ENCODE measurements around the gene NCKIPSD.
A peak's percentile ranks its signal among the peaks of the same experiment; 100 is the strongest.

Gene NCKIPSD

GRCh38 chr3:48647714-48648113, 38.0 kb downstream of the NCKIPSD start:
- DNase-seq (ENCODE audit: low read depth) = no peak

- no peak for DNase-seq (ENCODE audit: low read depth)
Measured at GRCh38 chr3:48644898-48645760, 40.6 kb downstream of the NCKIPSD start.

- no peak for DNase-seq (ENCODE audit: low read depth)
Measured at GRCh38 chr3:48642605-48643004, 43.1 kb downstream of the NCKIPSD start.

GRCh38 chr3:48641396-48641795, 44.3 kb downstream of the NCKIPSD start:
- no peak for DNase-seq (ENCODE audit: low read depth)

- DNase-seq (ENCODE audit: low read depth) = no peak
Measured at GRCh38 chr3:48639944-48640606, 45.6 kb downstream of the NCKIPSD start.

- no peak for DNase-seq (ENCODE audit: low read depth)
Measured at GRCh38 chr3:48637305-48637704, 48.4 kb downstream of the NCKIPSD start.

- no peak for DNase-seq (ENCODE audit: low read depth)
Measured at GRCh38 chr3:48636149-48636655, 49.5 kb downstream of the NCKIPSD start.

GRCh38 chr3:48635222-48636021, 50.3 kb downstream of the NCKIPSD start, which contains the start of gene SLC26A6:
Gene SLC26A6, minus strand, starts transcription at chr3:48635461. Its CDS starts 68 bp downstream, at chr3:48635393.
- DNase-seq (ENCODE audit: low read depth) = peak; percentile 88

- peak; percentile 32 for DNase-seq (ENCODE audit: low read depth)
Measured at GRCh38 chr3:48634661-48635221, 51.0 kb downstream of the NCKIPSD start.

GRCh38 chr3:48633743-48634142, 52.0 kb downstream of the NCKIPSD start:
- no peak for DNase-seq (ENCODE audit: low read depth)

- DNase-seq (ENCODE audit: low read depth) = no peak
Measured at GRCh38 chr3:48633256-48633655, 52.5 kb downstream of the NCKIPSD start.

- DNase-seq (ENCODE audit: low read depth) = no peak
Measured at GRCh38 chr3:48631516-48632448, 53.9 kb downstream of the NCKIPSD start.

- no peak for DNase-seq (ENCODE audit: low read depth)
Measured at GRCh38 chr3:48630833-48631232, 54.9 kb downstream of the NCKIPSD start.

- no peak for DNase-seq (ENCODE audit: low read depth)
Measured at GRCh38 chr3:48630407-48630806, 55.3 kb downstream of the NCKIPSD start.

- no peak for DNase-seq (ENCODE audit: low read depth)
Measured at GRCh38 chr3:48629894-48630293, 55.8 kb downstream of the NCKIPSD start.

- DNase-seq (ENCODE audit: low read depth) = no peak
Measured at GRCh38 chr3:48628277-48629017, 57.3 kb downstream of the NCKIPSD start.

GRCh38 chr3:48625600-48625999, 60.1 kb downstream of the NCKIPSD start:
- no peak for DNase-seq (ENCODE audit: low read depth)

- DNase-seq (ENCODE audit: low read depth) = no peak
Measured at GRCh38 chr3:48624767-48625166, 60.9 kb downstream of the NCKIPSD start.

- DNase-seq (ENCODE audit: low read depth) = no peak
Measured at GRCh38 chr3:48623851-48624547, 61.7 kb downstream of the NCKIPSD start.

All from stimulated activated CD8-positive, alpha-beta memory T cell treated with anti-CD3 and anti-CD28 coated beads, Interleukin-12 subunit alpha, Interleukin-12 subunit beta, amount 100 ng/mL, for 4 hours (primary cell).